ENCODE measurements around the gene MMP2.

- no peak for TF ChIP-seq CTCF (conservative IDR thresholded peaks at IDR 0.05)
- TF ChIP-seq ZFX (IDR thresholded peaks at IDR 0.05), result no peak
Observed at GRCh38 chr16:55552621-55553020, 73.6 kb downstream of the MMP2 start.

Measured in C4-2B (cell line).